GM21619 (cell line): Measurements from ENCODE around the gene CADM2.

ENCODE experiments used
- ATAC-seq: cut with Tn5 transposase; IDR thresholded peaks from one replicate; pipeline ENCODE4 v1.9.1; 2021; ENCODE audit not compliant: unreplicated experiment

Gene CADM2

GRCh38 chr3:85182975-85183752 is 224.4 kb downstream of the CADM2 start:
- no peak for ATAC-seq

- ATAC-seq: no peak
Measured at GRCh38 chr3:85185495-85185894, 226.7 kb downstream of the CADM2 start.

GRCh38 chr3:85189731-85190130 is 230.9 kb downstream of the CADM2 start:
- no peak for ATAC-seq

- no peak for ATAC-seq
Measured at GRCh38 chr3:85193565-85193964, 234.8 kb downstream of the CADM2 start.

DNA sequence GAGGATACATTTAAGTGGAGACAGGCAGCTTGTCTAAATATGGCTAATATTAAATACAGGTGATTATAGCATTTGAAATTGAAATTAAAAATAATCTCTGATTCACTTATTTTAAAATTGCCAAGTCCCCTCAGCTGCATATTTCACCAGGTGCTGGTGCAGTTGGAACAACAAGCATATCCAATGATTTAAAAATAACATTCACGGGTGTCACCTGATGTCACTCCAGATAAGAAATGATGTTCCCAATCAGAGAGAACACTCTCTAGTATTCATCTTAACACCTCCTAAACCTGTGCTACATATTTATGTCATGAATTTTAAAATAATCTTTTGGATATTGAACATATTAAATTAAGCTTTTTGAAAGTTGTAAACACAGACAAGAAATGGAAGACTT is 249.9 kb downstream of the CADM2 start:
- ATAC-seq: no peak

- ATAC-seq: no peak
Measured at GRCh38 chr3:85210540-85210939, 251.8 kb downstream of the CADM2 start.

GRCh38 chr3:85228966-85229365 is 270.2 kb downstream of the CADM2 start:
- no peak for ATAC-seq

DNA sequence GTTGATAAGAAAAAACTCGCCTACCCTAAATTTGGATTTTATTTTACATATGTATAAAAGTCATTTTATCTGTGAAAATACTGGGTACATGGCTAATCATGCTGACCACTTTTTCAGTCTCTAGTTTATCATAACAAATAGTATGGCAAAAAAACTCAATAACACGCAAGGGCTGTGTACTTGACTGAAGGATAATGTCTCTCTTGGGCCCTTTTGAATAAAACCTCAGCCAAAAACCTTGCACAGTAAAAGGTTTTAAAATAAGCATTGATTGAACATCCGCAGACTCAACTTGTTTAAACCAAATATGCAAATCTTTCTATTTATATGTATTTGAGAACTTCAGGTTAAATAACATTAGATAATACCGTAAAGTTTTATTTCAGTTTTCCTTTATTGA is 285.3 kb downstream of the CADM2 start:
- no peak for ATAC-seq

- no peak for ATAC-seq
Measured at GRCh38 chr3:85244519-85244918, 285.7 kb downstream of the CADM2 start.

GRCh38 chr3:85251766-85252165 is 293.0 kb downstream of the CADM2 start:
- ATAC-seq: no peak

DNA sequence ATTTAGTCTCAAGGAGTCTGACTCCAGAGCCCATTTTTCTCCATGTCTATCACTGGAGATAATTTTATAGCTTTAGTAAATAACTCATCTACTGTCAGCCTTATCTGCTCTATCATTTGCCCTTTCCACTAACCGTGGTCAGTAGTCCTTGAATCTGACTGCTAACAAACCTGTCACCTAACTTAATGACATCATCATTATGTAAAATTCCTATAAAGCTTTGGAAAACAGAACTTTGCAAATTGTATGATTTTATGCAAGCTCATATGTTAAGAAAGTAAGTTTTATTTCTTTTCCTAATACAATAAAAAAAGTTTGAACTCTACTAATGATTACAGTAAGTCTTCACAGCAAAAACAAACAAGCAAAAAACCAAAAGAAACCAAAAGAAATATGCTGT is 293.9 kb downstream of the CADM2 start:
- no peak for ATAC-seq

GRCh38 chr3:85254738-85255137 is 295.9 kb downstream of the CADM2 start:
- ATAC-seq: no peak

DNA sequence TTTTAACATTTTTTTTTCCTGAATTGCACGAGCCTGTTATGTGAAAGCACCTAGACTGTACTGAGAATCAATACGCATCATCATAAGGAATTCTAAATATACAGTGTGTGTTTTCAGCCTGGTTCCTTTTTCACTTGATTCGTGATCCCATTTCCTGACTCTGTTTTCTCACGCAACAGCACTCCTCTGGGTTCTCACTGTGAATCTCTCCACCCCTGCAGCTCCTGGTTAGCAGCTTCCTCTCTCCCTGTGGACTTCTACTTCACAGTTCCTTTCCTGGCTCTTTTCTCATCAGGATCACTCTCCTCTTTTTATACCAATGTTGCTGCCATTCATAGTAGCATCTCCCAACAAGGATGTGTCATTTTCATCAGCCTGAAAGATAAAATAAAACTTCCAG is 297.2 kb downstream of the CADM2 start:
- ATAC-seq: no peak

GRCh38 chr3:85258326-85258725 is 299.5 kb downstream of the CADM2 start:
- no peak for ATAC-seq

DNA sequence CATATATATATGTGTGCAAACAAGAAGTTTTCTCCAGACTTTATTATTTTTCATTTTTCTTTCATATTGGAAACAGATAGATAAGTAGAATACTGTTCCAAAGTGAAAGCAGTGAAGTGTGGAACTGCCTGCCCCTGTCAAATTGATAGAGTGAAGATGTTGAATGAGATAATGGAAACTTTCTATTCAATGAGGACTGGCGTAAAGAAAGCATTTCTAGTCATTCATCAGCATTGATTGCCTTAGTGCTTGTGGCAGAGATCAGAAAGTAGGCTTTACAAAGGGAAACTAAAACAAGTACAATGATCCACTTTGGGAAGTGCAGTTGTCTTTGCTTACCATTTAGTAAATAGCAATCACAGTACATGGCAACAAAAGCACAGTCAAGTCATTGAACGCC is 300.0 kb downstream of the CADM2 start:
- no peak for ATAC-seq

DNA sequence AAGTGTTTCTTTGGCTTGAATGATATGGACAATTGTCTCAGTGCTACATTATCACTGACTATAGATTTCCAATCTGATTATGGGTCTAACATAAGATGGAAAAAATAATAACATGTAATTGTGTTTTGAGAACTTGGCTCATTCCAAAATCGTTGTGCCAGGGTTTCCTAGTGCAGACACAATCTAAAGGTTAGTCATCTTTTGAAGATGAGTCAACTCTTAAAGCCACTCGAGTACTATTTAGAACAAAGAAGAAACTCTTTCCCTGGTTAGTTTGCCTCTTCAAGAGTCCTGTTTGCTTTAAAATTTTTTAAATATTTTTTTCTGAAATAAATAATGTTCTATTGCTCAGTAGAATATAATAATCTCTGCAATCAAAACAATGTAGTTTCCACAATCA is 301.0 kb downstream of the CADM2 start:
- ATAC-seq: no peak

- ATAC-seq: no peak
Measured at GRCh38 chr3:85264381-85264780, 305.6 kb downstream of the CADM2 start.

DNA sequence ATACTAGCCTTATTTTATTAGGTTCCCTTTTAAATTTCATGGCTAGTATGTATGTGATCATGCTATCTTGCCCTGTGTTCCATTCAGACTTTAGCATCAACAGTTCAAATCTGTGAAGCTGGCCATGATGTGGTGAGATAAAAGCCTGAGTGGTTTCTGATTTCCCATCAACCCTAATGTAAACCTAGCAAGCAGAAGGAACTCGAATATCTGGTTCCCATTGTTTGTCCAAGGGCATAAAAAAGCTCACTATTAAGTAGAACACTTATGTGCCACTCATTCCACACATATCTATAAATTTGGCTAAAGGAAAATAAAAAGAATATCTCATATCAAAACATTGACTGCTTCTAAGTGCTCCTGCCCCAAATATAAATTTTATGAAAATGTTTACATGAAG is 311.7 kb downstream of the CADM2 start:
- no peak for ATAC-seq

DNA sequence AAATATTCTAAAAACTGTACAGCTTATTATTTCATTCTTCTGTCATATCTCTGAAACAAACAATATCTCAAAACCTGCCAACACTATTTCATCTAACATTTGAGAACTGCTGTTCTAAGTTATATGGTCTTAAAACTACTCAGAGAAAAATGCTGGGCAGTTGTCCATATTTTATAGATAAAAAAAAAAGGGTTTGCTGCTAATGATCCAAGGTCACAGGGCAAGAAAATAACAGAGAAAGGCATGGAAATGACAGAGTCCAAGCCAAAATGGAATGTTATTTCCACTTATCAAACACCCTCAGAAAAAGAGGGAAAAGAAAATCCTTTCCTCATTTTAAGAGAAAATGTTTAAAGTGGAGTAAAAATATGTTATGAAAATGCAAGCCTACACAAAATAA is 313.1 kb downstream of the CADM2 start:
- no peak for ATAC-seq

DNA sequence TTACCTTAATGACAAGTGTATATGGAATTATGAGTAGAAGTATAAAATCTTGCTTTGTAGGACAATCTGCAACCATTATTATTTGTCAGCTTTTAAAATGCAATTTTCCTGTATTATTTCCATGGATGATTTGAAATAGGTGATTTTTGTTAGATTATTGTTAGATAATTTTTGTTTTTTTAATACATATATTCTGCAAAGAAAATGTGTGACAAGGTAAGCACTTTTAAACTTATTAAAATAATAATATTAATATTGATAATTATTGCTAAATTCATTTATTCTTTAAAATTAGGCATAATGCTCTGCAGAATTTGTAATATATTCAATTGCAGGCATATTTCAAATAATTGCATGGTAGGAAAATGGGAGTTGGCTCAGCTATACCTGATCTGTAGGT is 329.5 kb downstream of the CADM2 start:
- no peak for ATAC-seq

DNA sequence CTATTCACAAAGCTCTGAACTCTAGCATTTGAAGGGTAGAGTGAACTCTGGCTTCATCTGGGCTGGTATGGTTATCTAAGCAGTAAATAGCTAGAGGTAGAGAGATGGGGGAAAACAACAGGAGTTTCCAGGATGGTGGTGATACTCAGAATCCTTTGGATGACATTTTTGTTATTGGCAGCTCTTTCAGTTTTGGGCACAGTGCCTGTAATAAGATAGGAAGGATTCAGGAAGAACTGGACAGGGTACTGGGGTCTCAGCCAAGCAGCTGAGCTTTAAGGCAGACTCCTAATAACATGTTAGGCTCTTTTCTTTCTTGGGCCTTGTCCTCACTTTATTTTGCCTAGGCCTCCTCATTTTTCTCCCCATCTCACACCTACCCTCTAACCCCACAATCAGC is 338.5 kb downstream of the CADM2 start:
- ATAC-seq: no peak

GRCh38 chr3:85298032-85298431 is 339.2 kb downstream of the CADM2 start:
- no peak for ATAC-seq

DNA sequence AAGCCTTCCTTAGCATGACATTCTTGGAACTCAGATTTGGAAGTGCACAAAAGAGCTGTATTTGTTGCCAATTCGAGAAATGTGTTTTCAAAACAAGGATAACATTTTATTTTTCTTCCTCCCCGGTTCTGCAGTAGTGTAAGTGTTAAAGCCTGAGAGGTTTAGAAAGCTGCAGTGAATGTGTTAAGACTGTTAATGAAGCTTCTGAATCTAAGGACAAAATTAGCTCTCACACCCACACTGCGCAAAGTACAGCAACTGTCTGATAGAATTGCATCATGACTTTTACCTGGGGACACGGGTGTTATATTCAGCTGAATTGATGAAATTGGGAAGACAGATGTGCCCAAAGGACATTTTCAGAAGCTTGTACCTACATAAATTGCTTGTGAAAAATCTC is 344.4 kb downstream of the CADM2 start:
- ATAC-seq: no peak
